GM18861 (cell line): Measurements from ENCODE around the gene ACOX1.

ENCODE experiments used
- ATAC-seq: cut with Tn5 transposase; IDR thresholded peaks from one replicate; pipeline ENCODE4 v1.9.1; 2021; ENCODE audit not compliant: unreplicated experiment

The ACOX1 gene

GRCh38 chr17:76008630-76009425, 29.9 kb upstream of the ACOX1 start:
- ATAC-seq = no peak

DNA sequence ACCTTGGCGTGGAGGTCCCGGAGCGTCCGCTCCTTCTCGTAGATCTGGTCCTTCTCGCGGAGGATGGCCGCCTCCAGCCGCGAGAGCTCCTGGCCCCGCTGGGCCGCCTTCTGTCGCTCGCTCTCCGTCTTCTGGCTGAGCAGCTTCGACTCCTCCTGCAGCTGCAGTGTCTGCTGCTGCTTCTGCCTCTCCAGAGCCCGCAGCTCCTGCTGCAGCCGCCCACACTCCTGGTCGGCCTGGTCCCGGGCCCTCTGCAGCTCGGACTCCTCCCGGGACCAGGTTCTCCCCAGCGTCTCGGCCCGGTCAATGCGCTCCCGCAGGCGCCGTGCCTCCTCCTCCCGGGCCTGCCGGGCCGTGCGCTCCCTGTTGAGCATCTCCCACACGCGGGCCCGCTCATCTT, 29.2 kb upstream of the ACOX1 start:
- no peak for ATAC-seq

DNA sequence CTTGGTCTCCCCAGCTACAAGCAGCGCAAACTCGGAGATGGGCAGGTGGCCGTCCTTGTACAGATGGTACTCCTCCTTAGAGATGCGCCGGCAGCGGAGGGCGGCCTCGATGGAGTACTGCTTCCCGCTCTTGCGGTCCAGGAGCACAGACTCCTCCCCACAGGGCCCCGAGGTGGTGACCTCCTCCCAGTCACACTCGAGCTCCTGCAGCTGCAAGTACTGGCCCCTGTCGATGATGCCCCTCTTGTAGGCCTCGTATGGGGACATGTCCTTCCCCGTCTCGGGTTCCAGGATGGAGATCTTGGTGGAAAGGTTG, 28.8 kb upstream of the ACOX1 start:
- ATAC-seq = no peak

DNA sequence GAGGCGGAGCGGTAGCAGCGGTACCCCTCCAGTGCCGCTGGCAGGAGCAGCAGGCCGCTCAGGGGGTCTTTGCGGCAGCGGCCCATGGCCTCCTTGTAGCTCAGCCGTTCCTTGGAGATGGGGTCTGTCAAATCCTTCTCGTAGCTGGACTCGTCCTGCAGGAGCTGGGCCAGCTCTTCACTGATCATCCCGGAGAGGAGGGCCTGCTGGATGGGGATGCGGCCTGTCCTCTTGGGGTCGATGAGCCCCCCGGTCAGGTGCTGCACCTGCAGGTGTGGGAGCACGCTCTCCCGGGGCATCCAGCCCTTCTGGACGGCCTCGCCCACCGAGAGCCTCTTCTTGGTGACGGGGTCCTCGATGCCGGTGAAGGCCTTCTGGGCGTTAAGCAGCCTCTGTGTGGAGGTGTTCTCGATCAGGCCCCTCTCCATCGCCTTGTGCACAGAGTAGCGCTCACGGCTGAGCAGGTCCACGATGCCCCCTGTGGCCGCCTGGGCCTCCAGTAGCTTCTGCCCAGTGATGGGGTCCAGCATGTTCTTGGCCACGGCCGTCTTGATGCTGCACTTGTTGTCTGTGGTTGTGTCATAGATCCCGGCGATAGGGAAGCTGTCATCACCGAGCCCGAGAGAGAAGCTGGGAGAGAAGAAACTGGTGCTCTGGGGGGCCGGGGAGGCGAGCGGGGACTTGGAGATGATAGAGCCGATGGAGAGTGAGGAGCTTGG, 28.3 kb upstream of the ACOX1 start:
- no peak for ATAC-seq

DNA sequence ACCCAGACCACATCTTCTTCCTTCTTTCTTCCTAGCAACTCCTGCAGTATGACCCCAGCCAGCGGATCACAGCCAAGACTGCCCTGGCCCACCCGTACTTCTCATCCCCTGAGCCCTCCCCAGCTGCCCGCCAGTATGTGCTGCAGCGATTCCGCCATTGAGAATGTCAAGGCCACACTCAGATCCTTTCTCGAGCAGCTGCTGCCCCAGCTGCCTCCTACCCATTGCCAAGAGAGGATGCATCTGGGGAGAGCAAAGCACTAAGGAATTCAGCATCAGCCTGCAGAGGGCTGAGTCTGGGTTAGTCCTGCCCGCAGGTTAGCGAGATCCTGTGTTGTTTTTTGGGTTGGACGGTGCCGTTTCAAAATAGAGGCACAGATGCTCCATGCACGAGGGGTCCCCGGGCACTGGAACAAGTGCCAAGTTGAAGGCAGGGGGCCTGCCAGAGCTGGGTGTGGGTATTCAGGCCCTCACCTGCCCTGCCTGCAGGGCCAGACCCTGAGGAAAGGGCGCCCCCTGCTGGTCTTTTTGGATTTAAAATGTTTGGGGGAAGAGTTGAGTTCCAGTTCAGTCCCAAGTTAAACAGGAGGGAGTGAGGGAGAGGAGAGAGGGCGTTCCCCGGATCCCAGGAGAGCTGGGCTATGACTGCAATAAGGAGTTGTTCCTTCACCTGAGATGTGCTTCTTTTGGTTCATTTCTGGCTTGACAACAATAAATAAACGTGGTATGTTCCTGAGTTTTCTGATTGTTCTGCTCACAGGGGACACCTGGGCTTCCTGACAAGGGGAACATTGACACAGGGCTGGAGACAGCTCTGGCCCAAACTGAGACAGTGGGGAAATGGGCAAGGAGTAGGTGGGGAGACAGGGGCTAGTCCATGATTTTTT, 26.5 kb upstream of the ACOX1 start:
- ATAC-seq = no peak

- ATAC-seq = no peak
Measured at GRCh38 chr17:76004750-76005262, 25.8 kb upstream of the ACOX1 start.

DNA sequence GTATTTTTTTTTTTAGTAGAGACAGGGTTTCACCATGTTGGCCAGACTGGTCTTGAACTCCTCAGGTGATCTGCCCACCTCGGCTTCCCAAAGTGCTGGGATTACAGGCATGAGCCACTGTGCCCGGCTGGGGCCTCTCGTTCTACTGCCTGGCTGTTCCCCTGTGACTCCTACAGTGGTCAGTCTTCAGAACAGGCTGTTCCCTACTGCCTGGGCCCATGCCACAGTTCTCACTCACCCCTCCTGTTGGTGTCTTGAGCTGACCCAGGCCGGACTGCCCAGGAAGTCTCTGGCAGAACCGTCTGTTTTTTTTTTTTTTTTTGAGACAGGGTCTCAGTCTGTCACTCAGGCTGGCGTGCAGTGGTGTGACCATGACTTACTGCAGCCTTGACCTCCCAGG, 24.9 kb upstream of the ACOX1 start:
- no peak for ATAC-seq

- no peak for ATAC-seq
Measured at GRCh38 chr17:76002100-76002499, 23.1 kb upstream of the ACOX1 start.

- no peak for ATAC-seq
Measured at GRCh38 chr17:76000755-76001521, 22.0 kb upstream of the ACOX1 start, which contains the start of gene CDK3. Gene CDK3, plus strand, starts transcription at chr17:76000855. Its CDS starts 571 bp downstream, at chr17:76001426.

DNA sequence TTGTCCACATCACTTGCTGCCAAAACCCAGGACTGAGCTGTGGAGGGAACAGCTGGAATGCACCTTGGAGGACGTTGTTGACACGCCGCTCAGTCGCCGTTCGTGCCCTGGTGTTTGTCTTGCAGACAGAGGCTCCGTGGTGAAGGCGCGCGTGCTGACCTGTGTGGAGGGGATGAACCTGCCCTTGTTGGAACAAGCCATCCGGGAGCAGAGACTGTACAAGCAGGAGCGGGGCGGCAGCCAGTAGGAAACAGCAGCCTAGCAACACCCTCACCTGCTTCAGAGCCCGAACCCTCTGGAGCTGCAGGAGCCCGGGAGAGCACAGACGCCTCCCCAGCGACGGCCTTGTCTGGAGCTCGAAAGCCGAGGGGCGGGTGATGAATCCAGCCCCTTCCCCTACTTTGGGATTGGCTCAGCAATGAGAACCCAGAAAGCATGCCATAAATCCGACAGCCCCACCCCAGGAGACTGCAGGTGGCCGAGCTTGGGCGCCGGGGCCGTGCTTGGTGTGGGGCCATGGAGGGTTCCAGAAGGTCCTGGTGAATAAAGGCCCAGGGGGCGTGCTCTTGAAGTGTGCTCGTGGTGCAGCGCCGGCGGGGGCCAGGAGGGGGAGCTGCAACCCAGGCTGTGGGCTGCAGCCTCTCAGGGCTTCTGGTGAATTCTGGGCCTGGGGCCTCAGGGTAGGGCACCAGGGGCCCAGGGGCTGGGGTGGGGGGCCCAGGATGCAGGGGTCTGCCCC, 21.2 kb upstream of the ACOX1 start:
- ATAC-seq = no peak

- no peak for ATAC-seq
Measured at GRCh38 chr17:75998327-75998795, 19.4 kb upstream of the ACOX1 start.

DNA sequence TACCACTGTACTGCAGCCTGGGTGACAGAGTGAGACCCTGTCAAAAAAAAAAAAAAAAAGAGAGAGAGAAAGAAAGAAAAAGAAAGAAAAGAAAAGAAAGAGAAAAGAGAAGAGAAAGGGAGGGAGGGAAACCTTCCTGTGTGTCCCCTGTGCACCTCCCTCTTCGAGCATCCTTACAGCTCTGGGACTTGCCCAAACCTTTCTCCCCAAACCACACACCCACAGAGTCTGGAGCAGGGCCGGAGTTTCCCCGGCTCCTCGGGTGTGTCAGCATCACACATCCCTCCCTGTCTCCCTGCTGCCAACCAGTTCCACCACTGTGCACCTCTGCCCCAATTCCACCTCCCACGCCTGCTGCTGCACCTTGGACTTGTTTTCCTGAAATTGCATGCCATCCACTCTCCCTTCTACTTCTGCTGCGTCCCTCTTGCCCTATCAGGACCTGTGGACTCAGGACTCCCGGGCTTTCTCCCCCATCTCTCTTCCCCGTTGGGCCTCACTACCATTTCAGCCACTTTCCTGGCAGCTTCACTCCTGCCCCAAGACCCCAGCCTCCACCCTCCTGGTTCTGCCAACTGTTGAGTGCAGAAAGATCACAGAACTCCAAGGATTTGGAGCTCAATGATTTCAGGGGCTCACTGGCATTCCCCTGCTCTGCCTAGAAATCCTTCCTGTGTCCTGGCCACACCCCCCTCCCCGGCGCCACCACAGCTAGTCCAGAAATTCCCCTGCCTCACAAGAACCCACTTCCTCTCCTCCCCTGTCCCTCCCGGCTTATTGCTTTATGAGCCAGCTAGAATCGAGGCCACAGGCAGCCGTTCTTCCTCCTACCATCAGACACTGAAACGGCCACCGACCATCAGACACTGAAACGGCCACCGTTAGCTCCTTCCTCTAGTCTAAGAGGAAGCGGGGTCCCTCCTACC, 18.0 kb upstream of the ACOX1 start:
- ATAC-seq = no peak

- no peak for ATAC-seq
Measured at GRCh38 chr17:75995385-75995925, 16.5 kb upstream of the ACOX1 start.

DNA sequence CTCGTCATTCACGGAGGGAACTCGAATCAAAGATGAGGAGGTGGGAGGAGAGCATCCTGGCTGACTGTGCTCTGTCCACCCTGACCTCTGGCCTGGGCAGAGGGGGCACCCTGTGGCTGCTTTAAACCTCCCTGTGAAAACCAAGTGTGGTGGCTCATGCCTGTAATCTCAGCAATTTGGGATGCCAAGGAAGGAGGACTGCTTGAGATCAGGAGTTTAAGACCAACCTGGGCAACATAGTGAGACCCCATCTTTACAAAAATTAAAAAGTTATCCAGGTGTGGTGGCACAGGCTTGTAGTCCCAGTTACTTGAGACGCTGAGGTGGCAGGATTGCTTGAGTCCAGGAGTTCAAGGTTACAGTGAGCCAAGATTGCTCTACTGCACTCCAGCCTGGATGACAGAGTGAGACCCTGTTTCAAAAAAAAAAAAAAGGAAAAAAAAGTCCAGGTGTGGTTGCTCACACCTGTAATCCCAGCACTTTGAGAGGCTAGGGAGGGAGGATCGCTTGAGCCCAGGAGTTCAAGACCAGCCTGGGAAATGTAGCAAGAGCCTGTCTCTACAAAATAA, 15.9 kb upstream of the ACOX1 start:
- ATAC-seq = no peak

- no peak for ATAC-seq
Measured at GRCh38 chr17:75991396-75991795, 12.4 kb upstream of the ACOX1 start.

- no peak for ATAC-seq
Measured at GRCh38 chr17:75987041-75987440, 8.1 kb upstream of the ACOX1 start.

DNA sequence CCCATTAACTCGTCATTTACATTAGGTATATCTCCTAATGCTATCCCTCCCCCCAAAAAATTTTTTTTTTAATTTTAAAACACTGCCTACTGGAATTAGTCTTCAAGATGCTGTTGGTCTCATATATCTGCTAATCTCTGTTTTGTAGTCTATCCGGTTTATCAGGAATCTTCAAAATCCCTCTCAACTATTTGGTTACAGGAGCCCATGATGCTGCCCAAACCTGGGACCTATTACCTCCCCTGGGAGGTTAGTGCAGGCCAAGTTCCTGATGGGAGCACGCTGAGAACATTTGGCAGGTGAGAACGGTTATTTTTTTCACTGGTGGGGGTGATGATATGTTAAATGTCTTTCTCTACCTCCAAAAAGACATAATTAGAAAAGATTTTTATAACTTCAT, 7.0 kb upstream of the ACOX1 start:
- ATAC-seq = no peak

DNA sequence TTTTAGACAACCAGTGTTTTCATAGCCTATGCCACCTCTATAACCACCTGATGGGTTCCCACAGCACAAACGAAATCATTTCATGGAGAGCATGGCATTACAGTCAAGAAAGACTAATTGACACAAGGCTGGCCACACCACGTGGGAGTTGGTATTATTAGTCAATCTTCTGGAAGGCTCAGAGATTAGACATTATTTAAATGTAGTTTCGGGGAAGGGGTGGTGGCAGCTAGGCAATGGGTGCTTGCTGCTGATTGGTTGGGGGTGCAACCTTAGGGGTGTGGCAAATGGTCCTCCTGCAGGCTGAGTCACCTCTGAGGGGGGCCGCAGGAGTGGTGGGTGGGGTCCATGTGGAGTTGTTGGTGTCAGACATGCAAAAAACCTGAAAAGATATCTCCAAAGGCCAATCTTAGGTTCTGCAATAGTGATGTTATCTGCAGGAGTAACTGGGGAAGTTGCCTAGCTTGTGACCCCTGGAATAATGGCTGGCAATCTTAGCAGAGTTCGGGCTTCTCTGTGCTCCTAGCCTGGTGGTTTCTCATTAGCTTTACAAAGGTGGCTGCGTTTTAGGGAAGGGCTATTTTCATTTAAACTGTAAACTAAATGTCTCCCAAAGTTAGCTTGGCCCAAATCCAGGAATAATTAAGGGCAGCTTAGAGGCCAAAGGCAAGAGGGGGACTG, 4.7 kb upstream of the ACOX1 start:
- no peak for ATAC-seq
